ENCODE measurements around the gene ZNF750. TPM values are rescaled to one million over a fixed set of nuclear protein-coding genes. Genes with fewer than 3 reads are reported as not detected.

ZNF750 gene
- total RNA-seq, 6 experiments from 2014 or later, result not detected

DNA sequence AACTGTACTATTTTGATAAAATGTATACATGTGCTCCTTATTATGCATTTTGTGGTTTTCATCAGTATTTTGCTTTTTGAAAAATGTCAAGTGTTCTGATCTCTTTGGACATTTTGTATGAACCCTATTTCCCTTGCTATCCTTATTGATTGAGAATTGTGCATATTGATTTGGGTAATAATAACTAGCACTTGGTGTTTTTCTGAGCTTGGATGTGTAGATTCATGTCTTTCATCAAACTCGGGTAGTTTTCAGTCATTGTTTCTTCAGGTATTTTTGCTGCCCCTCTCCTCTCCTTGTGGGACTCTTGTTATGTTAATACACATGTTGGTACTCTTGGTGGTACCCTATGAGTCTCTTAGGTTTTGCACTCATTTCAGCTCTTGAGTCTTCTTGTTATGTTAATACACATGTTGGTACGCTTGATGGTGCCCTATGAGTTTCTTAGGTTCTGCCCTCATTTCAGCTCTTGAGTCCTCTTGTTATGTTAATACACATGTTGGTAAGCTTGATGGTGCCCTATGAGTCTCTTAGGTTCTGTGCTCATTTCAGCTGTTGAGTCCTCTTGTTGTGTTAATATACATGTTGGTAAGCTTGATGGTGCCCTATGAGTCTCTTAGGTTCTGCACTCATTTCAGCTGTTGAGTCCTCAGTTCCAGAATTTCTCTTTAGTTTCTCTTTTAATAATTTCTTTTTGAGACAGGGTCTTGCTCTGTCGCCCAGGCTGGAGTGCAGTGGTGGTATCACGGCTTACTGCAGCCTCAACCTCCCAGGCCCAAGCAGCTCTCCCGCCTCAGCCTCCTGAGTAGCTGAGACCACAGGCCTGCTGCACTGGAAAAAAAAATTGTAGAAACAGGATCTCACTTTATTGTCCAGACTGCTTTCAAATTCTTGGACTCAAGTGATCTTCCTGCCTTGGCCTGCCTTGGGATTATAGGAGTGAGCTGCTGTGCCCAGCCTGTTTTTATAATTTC lies 19.3 kb downstream of the ZNF750 start:
- WGBS (ENCODE audit: insufficient coverage, low coverage, low lambda C conversion rate, missing lambda C conversion rate), result 94% methylated on average over 5 of the region's 5 CpGs
- peaks cover 0 to 7% (median 1%) of the 10 kb centered on the region in 4 donors for H3K36me3 ChIP-seq
- H3K4me1 ChIP-seq, result no peaks in the 10 kb centered on the region
- H3K27ac ChIP-seq, result no peak overlapping the region
- TF ChIP-seq POLR2A (IDR thresholded peaks at IDR 0.05), result no peak
- TF ChIP-seq, protein P1, sequence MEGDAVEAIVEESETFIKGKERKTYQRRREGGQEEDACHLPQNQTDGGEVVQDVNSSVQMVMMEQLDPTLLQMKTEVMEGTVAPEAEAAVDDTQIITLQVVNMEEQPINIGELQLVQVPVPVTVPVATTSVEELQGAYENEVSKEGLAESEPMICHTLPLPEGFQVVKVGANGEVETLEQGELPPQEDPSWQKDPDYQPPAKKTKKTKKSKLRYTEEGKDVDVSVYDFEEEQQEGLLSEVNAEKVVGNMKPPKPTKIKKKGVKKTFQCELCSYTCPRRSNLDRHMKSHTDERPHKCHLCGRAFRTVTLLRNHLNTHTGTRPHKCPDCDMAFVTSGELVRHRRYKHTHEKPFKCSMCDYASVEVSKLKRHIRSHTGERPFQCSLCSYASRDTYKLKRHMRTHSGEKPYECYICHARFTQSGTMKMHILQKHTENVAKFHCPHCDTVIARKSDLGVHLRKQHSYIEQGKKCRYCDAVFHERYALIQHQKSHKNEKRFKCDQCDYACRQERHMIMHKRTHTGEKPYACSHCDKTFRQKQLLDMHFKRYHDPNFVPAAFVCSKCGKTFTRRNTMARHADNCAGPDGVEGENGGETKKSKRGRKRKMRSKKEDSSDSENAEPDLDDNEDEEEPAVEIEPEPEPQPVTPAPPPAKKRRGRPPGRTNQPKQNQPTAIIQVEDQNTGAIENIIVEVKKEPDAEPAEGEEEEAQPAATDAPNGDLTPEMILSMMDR (IDR thresholded peaks at IDR 0.05), result no peak
- H3K4me3 ChIP-seq, result no peak overlapping the region
- DNase-seq, result peak in 1 of 3 donors; percentile 5
- H3K27me3 ChIP-seq, result no peaks in the 10 kb centered on the region
- ATAC-seq, result no peak
- intact Hi-C loops (cut with DNase I), result no loop called here
- H3K9me3 ChIP-seq, result no peaks in the 10 kb centered on the region

DNA sequence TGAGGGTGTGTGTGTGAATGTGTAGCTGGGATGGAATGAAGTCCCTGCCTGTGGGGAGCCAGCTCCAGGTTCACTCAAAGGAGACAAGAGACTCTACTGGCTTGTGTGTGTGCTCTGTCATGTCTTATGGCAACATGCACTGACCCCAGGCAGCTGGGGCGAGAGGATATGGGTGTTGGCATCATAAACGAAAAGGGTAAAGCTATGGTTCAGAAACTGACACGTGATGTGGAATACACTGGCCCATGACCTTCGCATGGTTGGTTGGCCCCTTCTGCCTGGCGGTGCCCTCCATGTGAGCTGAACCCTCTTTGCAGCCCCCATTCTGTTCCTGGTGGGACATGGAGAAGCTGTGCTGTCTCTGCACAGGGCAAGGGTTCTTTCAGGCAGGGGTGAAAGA lies 21.9 kb downstream of the ZNF750 start:
- Histone ChIP-seq H3K9me3 (no peaks in the 10 kb centered on the region), H3K27me3 (no peaks in the 10 kb centered on the region), H3K4me1 (no peaks in the 10 kb centered on the region), H3K36me3 (peaks cover 0 to 8% (median 1%) of the 10 kb centered on the region in 4 donors), H3K4me3 (no peak overlapping the region), H3K27ac (no peak overlapping the region)
- TF ChIP-seq POLR2A (IDR thresholded peaks at IDR 0.05), result no peak
- TF ChIP-seq, protein P1 (IDR thresholded peaks at IDR 0.05), result no peak
- 94% methylated on average over 3 of the region's 5 CpGs for WGBS (ENCODE audit: insufficient coverage, low coverage, low lambda C conversion rate, missing lambda C conversion rate)
- DNase-seq, result peak in 1 of 3 donors; percentile 8
- intact Hi-C loops (cut with DNase I), result no loop called here
- no peak for ATAC-seq

DNA sequence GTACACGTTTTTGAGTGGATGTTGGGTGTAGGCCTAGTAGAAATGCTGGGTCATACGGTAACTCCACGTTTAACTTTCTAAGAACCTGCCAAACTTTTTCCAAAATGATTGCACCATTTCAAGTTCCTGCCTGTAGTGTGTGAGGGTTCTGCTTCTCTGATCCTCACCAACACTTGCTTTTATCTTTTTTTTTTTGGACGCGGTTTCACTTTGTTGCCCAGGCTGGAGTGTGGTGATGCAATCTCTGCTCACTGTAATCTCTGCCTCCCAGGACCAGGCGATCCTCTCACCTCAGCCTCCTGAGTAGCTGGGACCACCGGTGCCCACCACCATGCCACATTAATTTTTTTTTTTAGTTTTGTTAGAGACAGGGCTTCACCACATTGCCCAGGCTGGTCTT lies 23.5 kb downstream of the ZNF750 start:
- no peaks in the 10 kb centered on the region for H3K27me3 ChIP-seq
- intact Hi-C loops (cut with DNase I), result no loop called here
- no peaks in the 10 kb centered on the region for H3K9me3 ChIP-seq
- TF ChIP-seq, protein P1 (IDR thresholded peaks at IDR 0.05), result no peak
- no peak for TF ChIP-seq POLR2A (IDR thresholded peaks at IDR 0.05)
- H3K4me1 ChIP-seq, result no peaks in the 10 kb centered on the region
- WGBS (ENCODE audit: insufficient coverage, low coverage, low lambda C conversion rate, missing lambda C conversion rate), result 61% methylated on average over 5 of the region's 7 CpGs
- no peak overlapping the region for H3K4me3 ChIP-seq
- ATAC-seq (peak in 1 of 4 donors; percentile 47), DNase-seq (no peak)
- no peak overlapping the region for H3K27ac ChIP-seq
- H3K36me3 ChIP-seq, result peaks cover 0 to 8% (median 1%) of the 10 kb centered on the region in 4 donors

DNA sequence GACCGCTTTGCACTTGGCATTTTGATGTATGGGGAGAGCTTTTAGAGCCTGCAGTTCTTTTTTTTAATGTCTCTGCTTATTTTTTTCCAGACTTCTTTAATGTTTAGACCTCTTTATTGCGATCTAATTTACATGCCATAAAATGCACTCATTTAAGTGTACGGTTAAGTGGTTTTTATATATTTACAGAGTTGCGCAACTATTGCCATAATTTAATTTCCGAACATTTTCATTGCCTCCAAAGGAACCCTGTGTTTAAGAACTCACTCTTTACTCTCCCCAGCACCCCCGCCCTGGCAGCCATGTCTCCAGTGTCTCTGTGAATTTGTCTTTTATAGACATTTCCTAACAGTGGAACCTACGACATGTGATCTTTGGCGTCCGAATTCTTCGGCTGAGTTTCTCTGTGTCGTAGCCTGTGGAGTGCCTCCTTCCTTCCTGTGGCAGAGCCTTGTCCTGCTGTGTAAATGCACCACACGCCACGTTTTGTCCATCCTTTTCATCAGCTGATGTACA lies 24.0 kb downstream of the ZNF750 start:
- intact Hi-C loops (cut with DNase I), result no loop called here
- Histone ChIP-seq H3K27me3 (no peaks in the 10 kb centered on the region), H3K36me3 (peaks cover 0 to 8% (median 1%) of the 10 kb centered on the region in 4 donors), H3K4me1 (no peaks in the 10 kb centered on the region), H3K27ac (no peak overlapping the region), H3K9me3 (no peaks in the 10 kb centered on the region), H3K4me3 (no peak overlapping the region)
- WGBS (ENCODE audit: insufficient coverage, low coverage, low lambda C conversion rate, missing lambda C conversion rate), result 79% methylated on average over 13 of the region's 13 CpGs
- TF ChIP-seq, protein P1 (IDR thresholded peaks at IDR 0.05), result no peak
- no peak for TF ChIP-seq POLR2A (IDR thresholded peaks at IDR 0.05)
- DNase-seq (peak in 1 of 3 donors; percentile 3), ATAC-seq (no peak)
